Liver (tissue), 9 donors: Measurements from ENCODE around the gene JPH4. TPM values are rescaled to one million over a fixed set of nuclear protein-coding genes. Genes with fewer than 3 reads are reported as not detected.
"Not testable (repeated sequence)": the region's sequence is repeated elsewhere in the genome, so short reads cannot be mapped to it uniquely, and the experiment has no call there.

Experiments
- DNase-seq: peaks from one replicate; pipeline ENCODE4 v3.0.0-alpha.2; 2017; ENCODE audit warnings: low spot score
- H3K27ac ChIP-seq, 2 donors: one replicate each; pipeline ENCODE4 v1.7.0; 2013; ENCODE audit warnings: inconsistent platforms in 2 of 2, low read length in 2 of 2, control low read depth in 1 of 2, low read depth in 1 of 2, mild to moderate bottlenecking in 1 of 2
- H3K27me3 ChIP-seq, 4 donors: one replicate each; pipeline versions ENCODE4 v1.6.1 to v1.7.0; 2013; ENCODE audit warnings: low read length in 3 of 4, inconsistent platforms in 1 of 4, mild to moderate bottlenecking in 1 of 4, moderate library complexity in 1 of 4; ENCODE audit not compliant: control insufficient read depth in 4 of 4, insufficient read depth in 4 of 4
- H3K36me3 ChIP-seq, 4 donors: one replicate each; pipeline versions ENCODE4 v1.6.1 to v1.7.0; 2013; ENCODE audit warnings: low read length in 3 of 4, mild to moderate bottlenecking in 3 of 4, low read depth in 1 of 4, moderate library complexity in 1 of 4; ENCODE audit not compliant: control insufficient read depth in 4 of 4, insufficient read depth in 3 of 4
- H3K4me1 ChIP-seq, 4 donors: one replicate each; pipeline versions ENCODE4 v1.6.1 to v1.7.0; 2013; ENCODE audit warnings: low read length in 3 of 4, mild to moderate bottlenecking in 3 of 4, moderate library complexity in 1 of 4; ENCODE audit not compliant: control insufficient read depth in 4 of 4, insufficient read depth in 4 of 4
- H3K4me3 ChIP-seq, 3 donors: one replicate each; pipeline versions ENCODE4 v1.6.1 to v1.7.0; 2013; ENCODE audit warnings: low read length in 3 of 3, control low read depth in 1 of 3, low read depth in 1 of 3, mild to moderate bottlenecking in 1 of 3
- H3K9ac ChIP-seq, 2 donors: one replicate each; pipeline ENCODE4 v1.7.0; 2013; ENCODE audit warnings: low read length in 2 of 2, mild to moderate bottlenecking in 2 of 2, moderate library complexity in 2 of 2, control low read depth in 1 of 2, low read depth in 1 of 2
- H3K9me3 ChIP-seq, 4 donors: one replicate each; pipeline versions ENCODE4 v1.6.1 to v1.7.0; 2013; ENCODE audit warnings: low read length in 3 of 4; ENCODE audit not compliant: control insufficient read depth in 4 of 4
- EGR1 ChIP-seq, 2 donors: IDR thresholded peaks; 2 replicates each; pipeline ENCODE4 v1.6.1; 2016 to 2018; ENCODE audit warnings: antibody characterized with exemption in 2 of 2, low read depth in 2 of 2
- FOXA1 ChIP-seq: IDR thresholded peaks from 2 replicates; pipeline ENCODE4 v1.6.1; 2016; ENCODE audit warnings: antibody characterized with exemption
- HNF4A ChIP-seq, 2 donors: conservative IDR thresholded peaks; 2 replicates each; pipeline ENCODE4 v1.6.1; 2016; ENCODE audit warnings: antibody characterized with exemption in 2 of 2, mild to moderate bottlenecking in 2 of 2
- HNF4G ChIP-seq: IDR thresholded peaks from 2 replicates; pipeline ENCODE4 v1.6.1; 2016; ENCODE audit warnings: antibody characterized with exemption
- JUND ChIP-seq, 2 donors: IDR thresholded peaks; 2 replicates each; pipeline ENCODE4 v1.6.1; 2016; ENCODE audit warnings: antibody characterized with exemption in 2 of 2
- NR2F2 ChIP-seq: IDR thresholded peaks from 2 replicates; pipeline ENCODE4 v1.6.1; 2016; ENCODE audit warnings: antibody characterized with exemption
- RAD21 ChIP-seq, 2 donors: IDR thresholded peaks; 2 replicates each; pipeline ENCODE4 v1.6.1; 2016; ENCODE audit warnings: antibody characterized with exemption in 2 of 2, mild to moderate bottlenecking in 2 of 2
- RXRA ChIP-seq, 2 donors: IDR thresholded peaks; 2 replicates each; pipeline ENCODE4 v1.6.1; 2017 to 2018; ENCODE audit warnings: antibody characterized with exemption in 2 of 2, mild to moderate bottlenecking in 1 of 2
- SP1 ChIP-seq: IDR thresholded peaks from 2 replicates; pipeline ENCODE4 v1.6.1; 2018; ENCODE audit warnings: antibody characterized with exemption, mild to moderate bottlenecking
- TAF1 ChIP-seq: conservative IDR thresholded peaks from 2 replicates; pipeline ENCODE4 v1.6.1; 2016; ENCODE audit warnings: antibody characterized with exemption, mild to moderate bottlenecking
- YY1 ChIP-seq: IDR thresholded peaks from 2 replicates; pipeline ENCODE4 v1.6.1; 2016; ENCODE audit warnings: antibody characterized with exemption, mild to moderate bottlenecking
- WGBS: extraction: QIAGEN DNeasy Blood & Tissue Kit; methylation state at CpG from one replicate; pipeline ENCODE4 v1.1.7; 2013; 5-methylcytosine and 5-hydroxymethylcytosine counted together
- polyA plus RNA-seq, 2 donors: library from polyadenylated mRNA; stranded (reverse) in 1 of 2; unstranded in 1 of 2; fragments of 200-250 nt in 1 of 2; fragments of >200 nt in 1 of 2; fragmentation: Nextera tagmentation in 1 of 2; extraction: Ambion mirVana in 1 of 2; gene quantifications; one replicate each; pipeline versions ENCODE4 v1.2.1 to v1.2.3, GENCODE V29; 2013 to 2015
- total RNA-seq, 2 donors: library from RNA; depleted of rRNA; stranded (reverse); fragments of >200 nt; gene quantifications; one replicate each; pipeline ENCODE4 v1.2.3, GENCODE V29; 2014
- TF ChIP-seq, protein P1 (sequence below): IDR thresholded peaks from 2 replicates; pipeline ENCODE4 v1.6.1; 2016; ENCODE audit warnings: antibody characterized with exemption
- TF ChIP-seq, protein P2 (sequence below): IDR thresholded peaks from 2 replicates; pipeline ENCODE4 v1.6.1; 2016; ENCODE audit warnings: antibody characterized with exemption, mild to moderate bottlenecking
- TF ChIP-seq, protein P3 (sequence below): IDR thresholded peaks from 2 replicates; pipeline ENCODE4 v1.6.1; 2016; ENCODE audit warnings: antibody characterized with exemption
- TF ChIP-seq, protein P4 (sequence below): IDR thresholded peaks from 2 replicates; pipeline ENCODE4 v1.6.1; 2016; ENCODE audit warnings: antibody characterized with exemption
- donor health status: healthy.
- donor health status: healthy.
- donor health status: healthy.
- donor health status: healthy.
- donor health status: healthy.

The JPH4 gene
- total and polyA plus RNA-seq, 4 donors, result 0.07 to 0.24 (median 0.16) TPM

DNA sequence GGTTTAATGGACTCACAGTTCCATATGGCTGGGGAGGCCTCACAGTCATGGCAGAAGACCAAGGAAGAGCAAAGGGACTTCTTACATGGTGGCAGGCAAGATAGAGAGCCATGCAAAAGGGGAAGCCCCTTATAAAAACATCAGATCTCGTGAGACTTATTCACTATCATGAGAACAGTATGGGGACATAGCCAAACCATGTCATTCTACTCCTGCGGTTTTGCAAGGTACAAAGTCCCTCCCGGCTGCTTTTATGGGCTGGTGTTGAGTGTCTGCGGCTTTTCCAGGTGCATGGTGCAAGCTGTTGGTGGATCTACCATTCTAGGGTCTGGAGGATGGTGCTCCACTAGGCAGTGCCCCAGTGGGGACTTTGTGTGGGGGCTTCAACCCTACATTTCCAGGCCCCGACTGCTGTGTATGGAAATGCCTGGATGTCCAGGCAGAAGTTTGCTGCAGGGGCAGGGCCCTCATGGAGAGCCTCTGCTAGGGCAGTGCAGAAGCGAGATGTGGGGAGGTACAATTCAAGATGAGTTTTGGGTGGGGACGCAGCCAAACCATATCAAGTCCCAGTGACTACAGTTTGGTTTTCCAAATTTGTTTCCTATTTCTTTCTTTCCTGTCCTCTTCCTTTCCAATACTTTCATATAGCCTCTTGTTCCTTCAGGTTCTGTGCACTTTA lies 31.0 kb upstream of the JPH4 start:
- not testable (repeated sequence) for H3K9me3 ChIP-seq, H3K9ac ChIP-seq, DNase-seq, H3K27me3 ChIP-seq, H3K4me3 ChIP-seq, H3K36me3 ChIP-seq
- H3K27ac ChIP-seq, result peak overlapping the region; percentile 68 to 74
- peaks cover 16 to 58% (median 46%) of the 10 kb centered on the region in 4 donors for H3K4me1 ChIP-seq
- WGBS, result 35% methylated on average over 7 of the region's 7 CpGs
- TF ChIP-seq RXRA (IDR thresholded peaks at IDR 0.05) (peak; percentile 7 to 40), HNF4G (peak; percentile 79), JUND (IDR thresholded peaks at IDR 0.05) (peak in 1 of 2 donors; percentile 39), SP1 (peak; percentile 68), HNF4A (conservative IDR thresholded peaks at IDR 0.05) (peak; percentile 79 to 88)
- TF ChIP-seq, protein P1, sequence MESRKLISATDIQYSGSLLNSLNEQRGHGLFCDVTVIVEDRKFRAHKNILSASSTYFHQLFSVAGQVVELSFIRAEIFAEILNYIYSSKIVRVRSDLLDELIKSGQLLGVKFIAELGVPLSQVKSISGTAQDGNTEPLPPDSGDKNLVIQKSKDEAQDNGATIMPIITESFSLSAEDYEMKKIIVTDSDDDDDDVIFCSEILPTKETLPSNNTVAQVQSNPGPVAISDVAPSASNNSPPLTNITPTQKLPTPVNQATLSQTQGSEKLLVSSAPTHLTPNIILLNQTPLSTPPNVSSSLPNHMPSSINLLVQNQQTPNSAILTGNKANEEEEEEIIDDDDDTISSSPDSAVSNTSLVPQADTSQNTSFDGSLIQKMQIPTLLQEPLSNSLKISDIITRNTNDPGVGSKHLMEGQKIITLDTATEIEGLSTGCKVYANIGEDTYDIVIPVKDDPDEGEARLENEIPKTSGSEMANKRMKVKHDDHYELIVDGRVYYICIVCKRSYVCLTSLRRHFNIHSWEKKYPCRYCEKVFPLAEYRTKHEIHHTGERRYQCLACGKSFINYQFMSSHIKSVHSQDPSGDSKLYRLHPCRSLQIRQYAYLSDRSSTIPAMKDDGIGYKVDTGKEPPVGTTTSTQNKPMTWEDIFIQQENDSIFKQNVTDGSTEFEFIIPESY, result peak; percentile 96
- TF ChIP-seq, protein P2, sequence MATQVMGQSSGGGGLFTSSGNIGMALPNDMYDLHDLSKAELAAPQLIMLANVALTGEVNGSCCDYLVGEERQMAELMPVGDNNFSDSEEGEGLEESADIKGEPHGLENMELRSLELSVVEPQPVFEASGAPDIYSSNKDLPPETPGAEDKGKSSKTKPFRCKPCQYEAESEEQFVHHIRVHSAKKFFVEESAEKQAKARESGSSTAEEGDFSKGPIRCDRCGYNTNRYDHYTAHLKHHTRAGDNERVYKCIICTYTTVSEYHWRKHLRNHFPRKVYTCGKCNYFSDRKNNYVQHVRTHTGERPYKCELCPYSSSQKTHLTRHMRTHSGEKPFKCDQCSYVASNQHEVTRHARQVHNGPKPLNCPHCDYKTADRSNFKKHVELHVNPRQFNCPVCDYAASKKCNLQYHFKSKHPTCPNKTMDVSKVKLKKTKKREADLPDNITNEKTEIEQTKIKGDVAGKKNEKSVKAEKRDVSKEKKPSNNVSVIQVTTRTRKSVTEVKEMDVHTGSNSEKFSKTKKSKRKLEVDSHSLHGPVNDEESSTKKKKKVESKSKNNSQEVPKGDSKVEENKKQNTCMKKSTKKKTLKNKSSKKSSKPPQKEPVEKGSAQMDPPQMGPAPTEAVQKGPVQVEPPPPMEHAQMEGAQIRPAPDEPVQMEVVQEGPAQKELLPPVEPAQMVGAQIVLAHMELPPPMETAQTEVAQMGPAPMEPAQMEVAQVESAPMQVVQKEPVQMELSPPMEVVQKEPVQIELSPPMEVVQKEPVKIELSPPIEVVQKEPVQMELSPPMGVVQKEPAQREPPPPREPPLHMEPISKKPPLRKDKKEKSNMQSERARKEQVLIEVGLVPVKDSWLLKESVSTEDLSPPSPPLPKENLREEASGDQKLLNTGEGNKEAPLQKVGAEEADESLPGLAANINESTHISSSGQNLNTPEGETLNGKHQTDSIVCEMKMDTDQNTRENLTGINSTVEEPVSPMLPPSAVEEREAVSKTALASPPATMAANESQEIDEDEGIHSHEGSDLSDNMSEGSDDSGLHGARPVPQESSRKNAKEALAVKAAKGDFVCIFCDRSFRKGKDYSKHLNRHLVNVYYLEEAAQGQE, result peak; percentile 17

DNA sequence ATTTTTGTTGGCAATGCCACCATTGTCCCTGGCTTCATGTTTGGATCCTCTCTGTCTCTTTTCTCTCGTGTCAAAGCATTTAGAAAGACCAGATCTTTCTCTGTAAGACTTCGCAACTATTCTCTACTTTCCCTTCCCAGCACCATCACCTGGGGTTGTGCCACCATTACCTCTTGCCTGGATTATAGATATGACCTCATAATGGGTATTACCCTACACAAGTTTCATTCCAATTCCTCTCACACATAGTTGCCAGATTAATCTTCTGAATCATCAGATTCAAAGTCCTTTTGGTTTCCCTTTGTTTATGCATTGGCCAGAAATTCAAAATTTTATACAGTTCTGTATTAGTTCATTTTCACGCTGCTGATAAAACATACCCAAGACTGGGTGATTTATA lies 30.4 kb upstream of the JPH4 start:
- H3K9me3 ChIP-seq, result no peaks in the 10 kb centered on the region
- H3K4me1 ChIP-seq, result peaks cover 15 to 52% (median 44%) of the 10 kb centered on the region in 4 donors
- H3K27me3 ChIP-seq, result no peaks in the 10 kb centered on the region
- H3K27ac ChIP-seq, result peak overlapping the region; percentile 59 to 68
- no peak overlapping the region for H3K4me3 ChIP-seq
- DNase-seq, result no peak
- WGBS, result 77% methylated on average over 3 of the region's 3 CpGs
- TF ChIP-seq HNF4A (conservative IDR thresholded peaks at IDR 0.05) (no peak), EGR1 (IDR thresholded peaks at IDR 0.05; ENCODE audit: low read depth in 2 of 2) (no peak), NR2F2 (no peak), JUND (IDR thresholded peaks at IDR 0.05) (no peak), TAF1 (no peak), RXRA (IDR thresholded peaks at IDR 0.05) (no peak), HNF4G (no peak), SP1 (no peak), RAD21 (IDR thresholded peaks at IDR 0.05) (no peak), FOXA1 (no peak), YY1 (no peak)
- TF ChIP-seq, protein P3, sequence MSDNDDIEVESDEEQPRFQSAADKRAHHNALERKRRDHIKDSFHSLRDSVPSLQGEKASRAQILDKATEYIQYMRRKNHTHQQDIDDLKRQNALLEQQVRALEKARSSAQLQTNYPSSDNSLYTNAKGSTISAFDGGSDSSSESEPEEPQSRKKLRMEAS, result no peak
- TF ChIP-seq, protein P4, sequence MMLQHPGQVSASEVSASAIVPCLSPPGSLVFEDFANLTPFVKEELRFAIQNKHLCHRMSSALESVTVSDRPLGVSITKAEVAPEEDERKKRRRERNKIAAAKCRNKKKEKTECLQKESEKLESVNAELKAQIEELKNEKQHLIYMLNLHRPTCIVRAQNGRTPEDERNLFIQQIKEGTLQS, result no peak
- H3K9ac ChIP-seq, result peak overlapping the region in 1 of 2 donors; percentile 12
- H3K36me3 ChIP-seq, result no peaks in the 10 kb centered on the region
